GM21723 (cell line): ENCODE data around the gene PRSS22.

Experiments
- ATAC-seq: cut with Tn5 transposase; IDR thresholded peaks from one replicate; pipeline ENCODE4 v1.9.1; 2021; ENCODE audit warnings: mild to moderate bottlenecking, moderate library complexity; ENCODE audit not compliant: unreplicated experiment

PRSS22 gene

DNA sequence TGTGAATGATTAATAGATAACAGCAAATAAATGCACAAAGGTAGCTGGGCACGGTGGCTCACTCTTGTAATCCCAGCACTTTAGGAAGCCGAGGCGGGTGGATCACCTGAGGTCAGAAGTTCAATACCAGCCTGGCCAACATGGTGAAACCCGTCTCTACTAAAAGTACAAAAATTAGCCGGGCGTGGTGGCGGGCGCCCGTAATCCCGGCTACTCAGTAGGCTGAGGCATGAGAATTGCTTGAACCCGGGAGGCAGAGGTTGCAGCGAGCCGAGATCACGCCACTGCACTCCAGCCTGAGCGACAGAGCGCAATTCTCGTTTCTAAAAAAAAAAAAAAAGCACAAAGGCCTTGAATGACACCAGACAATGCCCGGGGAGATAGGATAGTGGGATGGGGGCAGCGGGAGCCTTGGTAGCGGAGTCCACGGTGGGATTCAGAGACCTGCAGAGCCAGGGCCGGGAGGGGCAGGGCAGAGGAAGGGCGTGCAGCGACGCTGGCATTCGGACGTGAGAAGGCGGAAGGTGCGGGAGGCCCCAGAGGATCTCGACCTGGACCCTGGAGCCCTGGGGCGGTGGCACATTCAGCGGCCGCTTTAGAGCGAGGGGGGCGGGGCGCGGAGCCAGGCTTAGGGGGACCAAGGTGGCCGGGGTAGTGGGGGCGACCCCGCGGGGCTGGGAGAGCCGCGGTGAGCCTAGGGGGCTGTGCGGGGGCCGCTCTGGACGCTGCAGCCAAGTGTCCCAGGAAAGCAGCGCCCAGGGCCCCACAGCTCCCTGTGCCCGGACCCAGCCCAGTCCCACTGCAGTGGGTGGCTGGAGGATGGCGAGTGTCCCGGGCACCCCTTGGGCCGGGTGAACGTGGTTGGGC is 24.0 kb upstream of the PRSS22 start:
- peak; percentile 31 for ATAC-seq

DNA sequence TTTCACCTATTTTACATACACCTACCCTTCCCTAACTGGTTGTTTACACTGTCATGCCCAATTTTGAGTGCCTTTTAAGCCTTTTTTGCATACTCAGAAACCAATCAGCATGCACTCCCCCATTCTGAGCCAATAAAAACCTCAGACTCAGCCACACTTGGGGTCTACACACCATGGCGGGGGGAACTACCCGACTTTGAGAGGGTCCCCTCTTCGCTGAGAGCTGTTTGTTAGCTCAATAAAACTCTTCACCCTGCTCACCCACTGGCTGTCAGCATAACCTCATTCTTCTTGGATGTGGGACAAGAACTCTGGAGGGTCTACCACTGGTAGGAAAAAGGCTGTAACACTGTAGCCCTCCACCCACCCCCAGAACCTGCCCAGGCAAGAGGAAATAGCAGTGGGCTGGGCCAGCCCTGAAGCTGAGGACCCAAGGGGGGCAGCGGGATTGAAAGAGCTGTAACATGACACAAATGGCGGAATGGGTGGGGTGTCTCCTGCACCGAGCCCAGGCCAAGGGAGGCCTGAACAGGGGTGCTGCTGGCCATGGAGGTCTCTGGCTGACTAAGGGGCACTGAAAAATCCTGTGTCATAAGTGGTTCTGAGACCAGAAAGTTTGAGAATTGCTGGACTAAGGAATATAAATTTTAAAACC is 22.0 kb upstream of the PRSS22 start:
- no peak for ATAC-seq

DNA sequence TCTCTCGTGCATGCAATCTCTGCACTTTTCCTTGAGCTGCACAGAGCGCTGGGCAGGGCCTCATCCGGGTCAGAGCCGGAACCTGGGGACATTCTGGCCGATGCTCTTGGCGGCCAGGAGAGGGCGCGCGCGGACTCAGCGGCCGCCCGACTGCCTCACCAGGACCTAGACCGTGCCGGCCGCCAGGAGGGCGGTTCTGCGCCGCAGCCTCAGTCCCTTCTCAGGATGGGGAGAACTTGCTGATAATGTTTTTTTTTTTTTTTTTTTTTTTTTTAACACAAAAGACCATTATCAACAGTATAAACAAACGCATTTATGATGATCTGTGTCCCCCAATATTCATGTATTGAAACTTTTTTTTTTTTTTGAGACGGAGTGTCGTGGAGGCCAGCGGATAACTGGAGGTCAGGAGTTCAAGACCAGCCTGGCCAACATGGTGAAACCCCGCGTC is 17.0 kb upstream of the PRSS22 start:
- ATAC-seq, result peak; percentile 78

DNA sequence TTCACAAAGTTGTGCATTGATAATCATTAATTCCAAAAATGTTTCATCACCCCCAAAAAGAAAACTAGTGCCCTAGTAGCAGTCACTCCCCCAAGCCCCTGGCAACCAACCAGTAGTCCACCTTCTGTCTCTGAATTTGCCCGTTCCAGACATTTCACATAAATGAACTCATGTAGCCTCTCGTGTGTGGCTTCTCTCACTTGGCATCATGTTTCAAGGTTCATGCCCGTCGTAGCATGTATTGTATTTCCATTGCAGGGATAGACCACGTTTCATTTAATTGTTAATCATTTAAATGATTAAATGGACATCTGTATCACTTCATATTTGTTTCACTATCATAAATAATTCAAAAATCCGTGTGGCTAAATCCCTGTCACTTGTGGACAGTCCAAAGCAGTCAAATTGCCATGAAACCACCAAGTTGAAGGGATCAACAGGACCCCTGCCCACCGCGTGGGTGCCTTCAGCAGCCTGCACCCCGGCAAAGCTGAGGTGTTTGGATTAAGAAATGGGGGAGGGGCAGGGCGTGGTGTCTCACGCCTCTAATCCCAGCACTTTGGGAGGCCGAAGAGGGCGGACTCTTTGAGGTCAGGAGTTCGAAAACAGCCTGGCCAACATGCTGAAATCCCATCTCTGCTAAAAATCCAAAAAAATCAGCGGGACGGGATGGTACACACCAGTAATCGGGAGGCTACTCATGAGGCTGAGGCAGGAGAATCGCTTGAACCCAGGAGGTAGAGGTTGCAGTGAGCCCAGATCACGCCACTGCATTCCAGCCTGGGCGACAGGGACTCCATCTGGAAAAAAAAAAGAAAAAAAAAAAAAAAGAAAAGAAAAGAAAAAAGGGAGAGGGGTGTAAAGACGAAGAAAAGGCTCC is 16.3 kb upstream of the PRSS22 start:
- ATAC-seq, result no peak

DNA sequence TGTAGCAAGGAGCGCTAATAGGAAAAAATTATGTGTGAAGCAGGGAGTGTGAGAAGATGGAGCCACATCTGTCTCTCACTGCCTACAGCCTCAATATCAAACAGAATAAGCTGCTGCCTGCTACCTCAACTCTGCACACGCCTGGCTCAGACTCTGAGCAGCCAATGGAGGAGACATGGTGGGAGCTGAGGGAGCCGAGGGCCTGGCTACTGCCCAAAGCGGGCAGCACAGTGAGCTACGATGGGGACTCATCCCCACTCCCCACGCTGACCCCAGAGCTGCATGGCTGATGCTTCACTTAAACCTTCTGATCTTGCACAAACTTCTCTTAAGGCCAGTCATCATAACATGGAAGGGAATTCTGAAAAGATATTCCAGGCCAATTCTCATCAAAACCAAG is 14.0 kb upstream of the PRSS22 start:
- no peak for ATAC-seq

DNA sequence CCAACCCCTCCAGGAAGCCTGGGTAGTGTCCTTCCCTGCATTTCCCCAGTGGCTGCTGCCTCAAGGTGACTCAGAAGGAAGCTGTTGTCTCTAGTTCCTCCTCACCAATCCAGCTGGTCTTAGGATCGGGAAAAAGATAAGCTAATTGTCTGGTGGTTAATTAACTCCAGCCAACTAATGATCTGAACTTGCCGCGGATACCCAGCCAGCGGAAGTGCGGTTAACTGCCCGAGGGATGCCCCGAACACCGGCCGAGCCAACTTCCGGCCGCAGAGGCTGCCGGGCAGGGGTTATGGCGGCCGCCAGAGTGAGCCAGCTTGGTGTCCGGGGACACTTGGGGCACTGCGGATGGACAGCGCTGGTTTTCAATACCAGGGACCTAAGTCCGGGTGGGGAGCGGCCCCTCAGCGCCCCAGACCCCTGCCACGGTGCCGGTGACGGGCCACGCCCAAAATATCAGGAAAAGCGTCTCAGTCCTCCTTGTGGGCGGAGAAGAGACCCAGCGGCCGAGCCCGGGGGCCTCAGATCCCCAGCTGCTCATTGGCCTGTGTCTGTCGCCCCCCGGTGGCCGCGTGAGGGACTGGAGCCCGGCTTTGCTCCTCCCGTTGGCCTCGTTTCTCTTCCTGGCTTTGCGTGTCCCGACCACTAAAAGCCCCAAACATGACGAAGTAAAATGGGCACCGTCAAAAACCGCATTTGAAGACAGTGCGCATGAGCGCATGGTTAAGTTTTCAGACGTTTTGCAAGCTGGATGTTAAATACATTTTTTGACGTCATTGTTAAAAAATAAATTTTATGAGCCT is 10.2 kb upstream of the PRSS22 start:
- peak; percentile 94 for ATAC-seq

DNA sequence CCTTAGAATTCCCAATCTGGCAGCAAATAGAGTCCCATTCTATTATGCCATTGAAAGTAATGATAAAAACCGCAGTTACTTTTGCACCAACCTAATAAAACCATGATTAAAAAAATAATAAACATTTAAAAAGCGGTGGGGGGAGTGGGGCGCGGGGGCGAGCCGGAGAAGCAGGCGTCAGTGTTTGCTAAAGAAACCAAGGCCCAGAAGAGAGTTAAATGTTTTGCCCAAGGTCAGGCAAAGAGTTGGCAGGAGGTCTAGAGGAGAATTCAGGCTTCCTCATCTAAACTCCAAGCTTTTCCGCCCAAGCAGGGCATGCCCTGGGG is 9.7 kb upstream of the PRSS22 start:
- no peak for ATAC-seq

DNA sequence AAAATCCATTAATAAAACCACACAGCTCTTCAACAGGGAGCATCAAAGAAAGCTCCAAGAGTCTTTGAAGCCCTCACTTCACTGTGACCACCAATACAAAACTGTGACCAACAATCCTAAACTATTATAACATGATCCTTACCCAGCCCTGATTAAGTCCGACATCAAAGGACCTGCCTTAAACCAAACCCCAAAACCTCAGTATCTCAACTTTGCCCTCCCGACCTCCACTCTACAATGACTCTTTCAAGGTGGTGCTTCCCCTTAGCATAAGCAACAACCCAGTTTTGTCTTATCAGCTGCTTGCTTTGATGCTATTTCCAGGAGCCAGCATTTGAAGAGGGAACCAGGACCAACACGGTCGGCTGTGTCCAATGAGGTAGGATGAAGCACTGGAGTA is 8.5 kb upstream of the PRSS22 start:
- ATAC-seq, result no peak

DNA sequence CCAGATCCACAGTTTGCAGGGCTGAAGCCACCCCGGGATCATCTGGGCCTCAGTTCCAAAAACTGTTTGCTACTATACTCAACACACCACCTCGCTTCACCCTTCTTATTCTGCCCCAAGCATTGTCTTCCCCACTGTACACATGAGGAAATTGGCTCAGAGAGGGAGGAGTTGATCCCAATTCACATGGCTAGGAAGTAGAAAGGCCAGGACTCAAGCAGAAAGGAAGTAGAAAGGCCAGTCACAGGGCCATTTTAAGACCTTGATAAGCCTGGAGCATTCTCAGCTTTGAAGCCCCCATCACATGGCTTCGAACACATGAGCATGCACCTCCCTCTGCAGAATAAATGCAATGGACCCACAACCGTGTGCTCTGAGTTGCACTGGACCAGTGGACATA is 7.7 kb upstream of the PRSS22 start:
- no peak for ATAC-seq

DNA sequence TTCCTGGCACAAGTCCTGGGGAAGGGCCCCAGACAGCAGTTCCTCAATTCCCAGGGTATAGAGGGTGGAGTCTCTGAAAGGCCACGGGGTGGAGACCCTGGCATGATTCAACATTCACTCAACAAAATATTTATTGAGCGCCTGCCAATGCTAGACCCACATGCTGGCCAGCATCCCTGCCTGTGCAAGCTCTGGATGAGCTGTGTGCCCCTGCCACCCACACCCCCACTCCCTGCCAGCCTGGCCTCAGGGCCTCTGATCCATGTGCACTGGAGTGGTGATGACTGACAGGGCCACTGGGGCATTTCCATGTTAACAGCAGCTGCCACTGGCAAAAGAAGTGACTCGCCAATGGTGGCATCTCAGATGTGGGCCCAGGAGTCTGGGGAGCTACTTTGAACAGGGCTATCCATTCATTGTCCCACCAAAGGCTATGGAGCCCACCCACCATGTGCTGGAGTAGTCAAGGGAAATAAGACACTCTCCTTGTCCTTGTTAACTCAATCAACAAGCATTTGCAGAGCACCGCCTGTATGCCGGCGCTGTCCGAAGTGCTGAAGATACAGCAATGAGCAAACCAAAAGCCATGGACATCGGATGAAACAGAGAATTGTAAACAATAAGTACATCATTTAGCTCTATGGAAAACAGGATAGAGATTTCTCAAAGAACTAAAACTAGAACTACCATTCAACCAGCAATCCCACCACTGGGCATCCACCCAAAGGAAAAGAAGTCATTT is 3.0 kb upstream of the PRSS22 start:
- no peak for ATAC-seq

DNA sequence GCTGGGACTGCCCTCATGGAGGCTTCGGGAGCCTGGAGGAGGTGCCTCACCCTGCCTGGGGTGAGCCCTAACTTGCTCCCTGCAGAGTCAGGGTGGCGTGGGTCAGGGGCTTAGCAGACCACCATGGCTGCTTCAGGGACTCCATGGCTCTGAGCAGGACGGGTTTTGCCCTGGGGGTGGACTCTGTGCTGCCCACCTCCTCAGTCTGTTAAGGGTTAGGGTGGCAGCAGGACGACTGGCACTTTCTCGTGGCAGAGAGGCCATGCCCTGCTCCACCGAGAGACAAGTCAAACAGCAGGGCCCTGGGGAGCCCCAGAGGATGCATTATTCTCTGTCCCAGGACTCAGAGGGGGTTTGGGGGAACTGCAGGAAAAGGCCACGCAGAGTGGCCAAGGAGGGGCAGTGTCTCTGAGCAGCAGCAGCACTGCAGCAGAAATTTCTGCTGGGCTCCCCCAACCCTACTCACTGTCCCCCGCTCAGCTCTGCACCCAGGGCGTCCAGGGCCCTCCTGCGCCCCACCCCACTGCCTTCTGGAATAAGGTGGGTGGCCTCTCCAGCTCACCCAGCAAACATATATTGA is 1.8 kb upstream of the PRSS22 start:
- no peak for ATAC-seq

DNA sequence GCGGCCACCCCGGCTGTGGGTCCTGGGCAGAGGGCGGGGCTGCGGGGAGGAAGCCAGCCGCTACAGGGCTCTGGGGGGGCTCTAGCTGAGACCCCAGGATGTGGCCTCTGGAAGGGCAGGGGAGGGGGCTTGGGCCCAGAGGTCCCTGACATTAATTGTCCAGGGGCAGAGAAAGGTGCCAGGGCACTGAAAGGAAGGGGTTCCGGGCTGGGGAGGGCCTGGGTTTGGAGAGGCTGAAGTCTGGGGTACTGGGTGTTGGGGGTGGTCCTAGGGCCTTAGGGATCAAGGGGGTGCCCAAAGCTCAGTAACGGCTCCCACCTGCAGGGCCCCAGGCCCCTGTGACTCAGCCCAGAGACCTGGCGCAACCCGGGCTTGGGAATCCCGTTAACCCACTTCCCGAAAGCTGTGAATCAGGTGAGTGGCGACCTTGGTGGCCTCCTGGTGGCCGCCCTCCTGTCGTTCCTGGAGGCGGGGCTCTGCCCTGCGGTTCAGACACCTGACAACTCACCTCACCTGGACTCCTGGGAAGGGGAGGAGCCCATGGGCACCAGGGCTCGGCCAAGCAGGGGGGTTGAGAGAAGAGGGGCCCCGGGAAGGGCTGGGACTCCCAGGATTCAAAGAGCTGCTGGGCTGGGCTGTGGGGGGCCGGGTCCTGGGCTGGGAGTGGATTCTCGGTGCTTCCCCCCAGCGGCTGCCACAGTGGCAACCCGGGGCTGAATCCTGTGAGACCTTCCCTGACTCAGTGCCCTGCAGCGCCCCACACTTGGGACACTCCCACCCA is 465 bp upstream of the PRSS22 start:
- no peak for ATAC-seq

DNA sequence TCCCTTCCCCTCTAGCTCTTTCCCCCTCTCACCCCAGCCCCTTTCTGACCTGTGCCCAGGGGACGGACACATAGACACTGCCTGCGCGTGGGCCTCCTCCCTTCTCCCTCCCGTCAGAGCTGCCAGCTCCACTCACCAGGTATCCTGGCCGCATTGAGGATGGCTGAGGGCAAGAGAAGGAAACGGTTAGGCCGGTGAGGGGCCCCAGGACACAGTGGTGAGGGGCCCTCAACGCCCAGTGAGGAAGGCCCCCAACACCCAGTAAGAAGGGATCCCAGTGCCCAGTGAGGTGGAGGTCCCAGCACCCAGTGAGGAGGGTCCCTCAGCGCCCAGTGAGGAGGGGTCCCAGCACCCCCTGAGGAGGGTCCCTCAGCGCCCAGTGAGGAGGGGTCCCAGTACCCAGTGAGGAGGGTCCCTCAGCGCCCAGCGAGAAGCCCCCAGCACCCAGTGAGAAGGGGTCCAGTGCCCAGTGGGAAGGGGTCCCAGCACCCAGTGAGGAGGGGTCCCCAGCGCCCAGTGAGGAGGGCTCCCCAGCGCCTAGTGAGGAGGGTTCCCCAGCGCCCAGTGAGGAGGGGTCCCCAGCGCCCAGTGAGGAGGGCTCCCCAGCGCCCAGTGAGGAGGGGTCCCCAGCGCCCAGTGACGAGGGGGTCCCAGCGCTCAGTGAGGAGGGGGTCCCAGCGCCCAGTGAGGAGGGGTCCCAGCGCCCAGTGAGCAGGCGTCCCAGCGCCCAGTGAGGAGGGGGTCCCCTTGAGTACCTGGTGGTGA is 1.1 kb downstream of the PRSS22 start:
- no peak for ATAC-seq

DNA sequence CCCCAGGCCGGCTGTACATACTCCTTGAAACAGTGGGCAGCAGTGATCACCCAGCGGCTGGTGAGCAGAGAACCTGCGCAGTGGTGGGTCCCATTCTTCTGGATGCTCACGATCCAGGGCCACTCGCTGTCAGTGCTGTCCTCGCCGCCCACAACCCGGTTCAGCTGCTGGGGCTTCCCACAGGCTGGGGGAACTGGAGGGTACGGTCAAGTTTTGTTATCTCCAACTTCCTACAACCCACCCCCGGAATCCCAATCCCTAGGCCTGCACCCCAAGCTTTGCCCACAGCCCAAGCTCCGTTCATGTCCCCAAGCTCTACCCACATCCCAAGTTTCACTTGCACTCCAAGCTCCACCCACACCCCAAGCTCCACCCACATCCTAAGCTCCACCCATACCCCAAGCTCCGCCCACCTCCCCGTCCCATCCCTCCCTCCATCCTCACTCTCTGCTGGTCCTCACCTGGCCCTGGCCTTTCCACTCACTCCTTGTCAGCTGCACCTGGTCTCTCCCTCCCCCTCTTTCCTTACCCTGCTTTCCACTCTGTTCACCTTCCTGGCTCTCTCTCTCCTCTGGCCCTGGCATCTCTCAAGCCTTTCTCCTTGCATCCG is 1.8 kb downstream of the PRSS22 start:
- no peak for ATAC-seq

DNA sequence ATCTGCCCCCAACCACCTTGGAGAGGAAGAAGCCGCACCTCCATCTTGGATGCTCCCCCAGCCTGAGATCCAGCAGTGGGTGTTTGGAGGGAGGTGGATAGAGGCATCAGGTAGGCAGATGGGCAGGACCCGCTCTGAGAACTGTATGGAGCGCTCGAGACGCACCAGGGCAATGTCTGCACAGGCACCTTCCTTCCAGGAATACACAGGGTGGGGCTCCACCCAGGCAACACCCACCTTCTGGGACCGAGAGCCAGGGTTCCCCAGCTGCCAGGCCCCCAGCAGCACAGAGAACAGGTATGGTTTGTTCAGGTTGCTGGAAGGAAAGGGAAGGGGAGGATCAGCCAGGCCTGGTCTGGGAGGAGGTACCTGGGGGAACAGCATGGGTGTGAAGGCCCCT is 2.4 kb downstream of the PRSS22 start:
- no peak for ATAC-seq

DNA sequence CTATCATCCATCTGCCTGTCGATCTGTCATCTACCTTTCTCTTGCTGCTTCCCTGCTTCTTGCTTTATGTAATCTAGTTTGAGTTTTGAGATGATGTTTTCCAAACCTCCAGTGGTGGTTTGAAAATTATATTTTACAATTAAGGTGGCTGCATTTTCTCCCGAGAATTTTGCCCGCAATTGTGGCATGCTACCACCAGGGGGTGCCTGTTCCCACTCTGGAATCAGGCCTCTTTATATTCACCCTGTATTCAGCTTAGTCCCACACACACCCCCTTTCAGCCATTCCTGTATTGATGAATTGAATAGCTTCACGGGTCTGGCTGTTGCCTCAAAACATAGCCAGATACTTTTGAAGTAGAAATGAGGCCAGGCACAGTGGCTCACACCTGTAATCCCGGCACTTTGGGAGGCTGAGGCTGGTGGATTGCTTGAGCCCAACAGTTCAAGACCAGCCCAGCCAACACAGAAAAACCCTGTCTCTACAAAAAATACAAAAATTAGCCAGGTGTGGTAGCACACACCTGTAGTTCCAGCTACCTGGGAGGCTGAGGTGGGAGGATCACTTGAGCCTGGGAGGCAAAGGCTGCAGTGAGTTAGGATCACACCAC is 3.2 kb downstream of the PRSS22 start:
- ATAC-seq, result no peak

DNA sequence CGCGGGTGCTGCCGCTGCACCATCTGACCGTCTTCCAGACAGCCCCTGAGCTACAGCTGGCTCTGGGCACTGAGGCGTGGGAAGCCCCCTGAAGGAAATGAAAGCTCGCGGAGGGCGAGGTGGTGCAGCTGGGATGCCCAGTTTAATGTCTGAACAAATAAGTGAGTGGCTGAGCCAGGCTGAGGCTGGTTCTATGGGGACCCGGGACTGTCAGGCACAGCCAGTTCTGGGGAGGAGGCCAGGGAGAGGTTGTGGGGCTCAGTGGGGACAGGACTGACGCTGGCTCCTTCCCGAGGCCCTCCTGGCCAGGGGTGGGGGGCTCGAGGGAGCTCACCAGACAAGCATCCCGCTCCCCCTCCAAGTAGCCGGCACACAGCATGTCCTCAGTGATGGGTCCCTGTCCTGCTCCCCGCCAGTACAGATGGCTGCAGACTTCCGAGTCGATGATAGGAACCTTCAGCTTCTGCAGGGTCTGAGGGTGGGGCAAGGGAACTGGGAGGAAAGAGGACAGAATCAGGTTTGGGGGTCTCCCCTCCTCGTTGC is 4.4 kb downstream of the PRSS22 start:
- no peak for ATAC-seq
